GM18505 (cell line): ENCODE data around the gene NUDT3.
"Not testable (repeated sequence)": the region's sequence is repeated elsewhere in the genome, so short reads cannot be mapped to it uniquely, and the experiment has no call there.

Experiments used
- ATAC-seq: cut with Tn5 transposase; IDR thresholded peaks from one replicate; pipeline ENCODE4 v1.9.1; 2021; ENCODE audit not compliant: unreplicated experiment
- POLR2A ChIP-seq: IDR thresholded peaks from 4 replicates; pipeline ENCODE4 v1.6.1; 2011; ENCODE audit warnings: borderline replicate concordance; ENCODE audit not compliant: insufficient read depth, insufficient read length; ENCODE audit errors: extremely low read depth

Gene NUDT3

DNA sequence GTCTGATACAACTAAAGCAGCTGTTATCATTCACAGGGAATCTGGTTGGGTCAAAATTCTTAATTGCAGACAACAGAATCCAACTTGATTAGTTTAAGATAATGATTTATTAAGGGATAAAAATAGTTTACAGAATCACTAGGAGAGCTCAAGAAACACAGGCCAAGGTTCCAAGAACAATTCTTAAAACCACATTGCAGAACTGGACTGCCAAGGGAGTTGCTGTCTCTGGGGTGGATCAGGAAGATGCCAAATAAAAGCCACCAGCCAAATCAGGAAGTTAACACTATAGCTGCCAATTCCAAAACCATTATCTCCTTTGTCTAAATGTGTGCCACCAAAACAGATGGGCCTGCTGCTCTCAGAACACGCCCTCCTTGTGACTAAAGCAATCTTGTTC is 53.7 kb downstream of the NUDT3 start:
- TF ChIP-seq POLR2A, result no peak

DNA sequence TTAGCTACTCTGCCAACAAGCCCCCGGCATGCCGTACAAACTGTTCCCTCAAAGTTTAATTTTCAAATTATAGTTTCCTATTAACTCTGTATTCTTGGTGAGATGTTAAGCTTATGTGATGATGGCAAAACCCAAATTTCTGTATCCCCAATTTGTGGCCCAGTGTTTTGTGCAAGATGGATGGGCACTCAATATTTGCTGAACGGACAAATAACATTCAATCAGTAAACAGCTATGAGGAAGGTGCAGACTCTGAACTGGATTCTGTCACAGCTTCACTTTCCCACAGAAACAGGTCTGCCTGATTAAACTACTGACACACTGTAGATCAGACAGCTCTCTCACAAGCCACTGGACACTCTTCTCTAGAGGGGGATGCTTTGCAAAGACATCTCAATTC is 54.1 kb downstream of the NUDT3 start:
- ATAC-seq, result no peak
- no peak for TF ChIP-seq POLR2A

More for the DNA sequence above, 53.7 kb downstream of the NUDT3 start:
- ATAC-seq, result no peak

DNA sequence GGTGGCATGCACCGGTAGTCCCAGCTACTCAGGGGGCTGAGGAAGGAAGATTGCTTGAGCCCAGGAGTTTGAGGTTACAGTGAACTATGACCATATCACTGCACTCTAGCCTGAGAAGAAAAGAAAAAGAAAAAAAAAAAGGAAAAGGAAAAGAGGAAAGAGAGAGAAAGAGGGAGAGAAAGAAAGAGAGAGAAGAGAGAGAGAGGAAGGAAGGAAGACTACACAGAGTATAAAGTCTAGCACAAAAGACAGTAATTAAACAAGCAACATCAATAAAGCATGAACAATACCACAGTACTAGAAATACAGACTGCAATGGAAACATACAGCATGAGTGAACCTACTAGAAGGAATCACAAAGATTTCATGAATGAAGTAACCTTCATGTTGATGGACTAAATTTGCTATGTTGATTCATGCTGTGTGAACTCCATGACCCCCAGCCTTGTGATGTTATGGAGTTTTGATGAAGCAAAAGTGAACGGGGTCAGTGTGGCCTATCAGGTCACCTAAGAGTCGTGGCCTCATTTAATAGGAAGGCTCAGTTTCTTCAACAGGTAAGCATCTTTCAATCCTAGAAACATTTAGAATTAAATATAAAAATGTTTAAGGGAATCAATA is 57.6 kb downstream of the NUDT3 start:
- no peak for ATAC-seq

DNA sequence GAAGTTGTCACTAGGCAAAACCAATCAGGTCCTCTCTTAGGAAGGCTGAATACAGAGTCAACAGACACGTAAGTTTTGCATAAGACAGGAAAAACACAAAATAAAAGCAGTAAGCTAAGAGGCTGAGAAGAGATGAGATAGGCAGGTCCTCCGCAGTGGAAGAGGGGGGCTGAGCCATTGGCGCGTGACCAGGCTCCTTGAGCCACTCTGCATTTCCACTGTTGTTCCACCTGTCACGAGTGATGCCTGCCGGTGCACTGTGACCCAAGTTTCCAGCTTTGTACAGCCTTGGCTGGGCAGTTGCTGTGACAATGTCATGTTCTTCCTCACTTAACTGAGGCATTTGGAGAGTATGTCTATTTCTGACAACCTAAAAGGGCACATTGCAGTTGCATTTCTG is 58.6 kb downstream of the NUDT3 start:
- no peak for ATAC-seq

More for the DNA sequence above, 57.6 kb downstream of the NUDT3 start:
- TF ChIP-seq POLR2A, result no peak

DNA sequence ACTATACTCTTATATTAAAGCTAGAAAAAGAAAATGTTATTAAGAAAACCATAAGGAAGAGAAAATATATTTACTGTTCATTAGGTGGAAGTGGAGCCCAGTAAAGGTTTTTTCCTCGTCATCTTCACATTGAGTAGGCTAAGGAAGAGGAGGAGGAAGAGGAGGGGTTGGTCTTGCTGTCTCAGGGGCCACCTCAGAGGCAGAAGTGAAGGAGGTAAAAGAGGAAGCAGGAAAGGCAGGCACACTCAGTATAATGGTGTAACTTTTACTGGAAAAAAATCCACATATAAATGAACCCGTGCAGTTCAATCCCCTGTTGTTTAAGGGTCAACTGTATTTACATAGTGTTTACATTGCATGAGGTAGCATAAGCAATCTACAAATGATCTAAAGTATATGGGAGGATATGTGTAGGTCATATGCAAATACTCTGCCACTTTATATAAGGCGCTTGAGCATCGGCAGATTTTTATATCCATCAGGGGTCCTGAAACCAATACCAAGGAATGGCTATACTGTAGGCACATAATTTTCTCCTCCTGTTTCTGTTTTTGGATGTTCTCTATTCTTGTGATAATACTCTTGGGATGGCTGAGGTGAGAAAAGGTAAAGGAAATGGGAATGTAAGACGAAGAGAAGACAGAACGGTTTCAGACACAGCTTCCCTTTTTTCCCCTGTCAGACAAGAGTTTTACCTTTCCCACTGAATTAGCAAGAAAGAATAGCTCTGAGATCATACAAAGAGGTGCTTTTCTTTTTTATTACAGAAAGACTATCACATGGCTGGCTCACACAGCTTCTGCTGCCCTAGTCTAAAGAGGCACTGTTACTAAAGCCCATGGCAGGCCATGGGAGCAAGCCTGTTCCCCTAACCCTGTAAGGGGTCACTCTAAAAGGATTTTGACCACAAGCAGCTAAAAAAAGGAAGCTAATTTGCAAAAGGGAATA is 59.9 kb downstream of the NUDT3 start:
- TF ChIP-seq POLR2A, result no peak
- ATAC-seq, result no peak

More for the DNA sequence above, 58.6 kb downstream of the NUDT3 start:
- TF ChIP-seq POLR2A, result no peak

DNA sequence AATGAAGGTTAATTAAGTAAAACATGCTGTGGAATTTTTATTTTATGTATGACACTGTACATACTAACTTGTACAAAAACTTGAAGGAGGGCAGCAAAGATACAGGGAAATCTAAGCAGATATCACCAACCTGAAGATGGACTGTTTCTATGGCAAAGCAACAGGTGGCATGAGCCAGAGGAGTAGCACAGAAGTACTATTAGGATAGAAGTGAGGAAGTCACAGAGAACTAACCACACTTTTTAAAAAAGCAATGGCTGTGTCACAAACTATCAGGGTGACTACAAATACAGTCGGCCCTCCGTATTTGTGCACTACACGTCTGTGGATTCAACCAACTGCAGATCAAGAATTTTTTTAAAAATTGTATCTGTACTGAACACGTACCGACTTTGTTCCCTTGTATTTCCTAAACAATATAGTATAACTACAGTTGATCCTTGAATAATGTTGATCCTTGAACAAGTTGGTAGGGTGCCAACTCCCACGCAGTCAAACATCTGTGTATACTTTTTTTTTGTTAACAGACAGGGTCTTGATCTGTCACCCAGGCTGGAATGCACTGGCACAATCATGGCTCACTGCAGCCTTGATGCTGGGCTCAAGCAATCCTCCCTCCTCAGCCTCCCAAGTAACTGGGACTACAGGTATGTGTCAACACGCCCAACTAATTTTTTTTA is 61.0 kb downstream of the NUDT3 start:
- no peak for ATAC-seq
- TF ChIP-seq POLR2A, result no peak

DNA sequence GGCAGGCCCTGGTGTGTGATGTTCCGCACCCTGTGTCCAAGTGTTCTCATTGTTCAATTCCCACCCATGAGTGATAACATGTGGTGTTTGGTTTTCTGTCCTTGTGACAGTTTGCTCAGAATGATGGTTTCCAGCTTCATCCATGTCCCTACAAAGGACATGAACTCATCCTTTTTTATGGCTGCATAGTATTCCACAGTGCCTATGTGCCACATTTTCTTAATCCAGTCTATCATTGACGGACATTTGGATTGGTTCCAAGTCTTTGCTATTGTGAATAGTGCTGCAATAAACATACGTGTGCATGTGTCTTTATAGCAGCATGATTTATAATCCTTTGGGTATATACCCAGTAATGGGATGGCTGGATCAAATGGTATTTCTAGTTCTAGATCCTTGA is 62.7 kb downstream of the NUDT3 start:
- not testable (repeated sequence) for ATAC-seq

DNA sequence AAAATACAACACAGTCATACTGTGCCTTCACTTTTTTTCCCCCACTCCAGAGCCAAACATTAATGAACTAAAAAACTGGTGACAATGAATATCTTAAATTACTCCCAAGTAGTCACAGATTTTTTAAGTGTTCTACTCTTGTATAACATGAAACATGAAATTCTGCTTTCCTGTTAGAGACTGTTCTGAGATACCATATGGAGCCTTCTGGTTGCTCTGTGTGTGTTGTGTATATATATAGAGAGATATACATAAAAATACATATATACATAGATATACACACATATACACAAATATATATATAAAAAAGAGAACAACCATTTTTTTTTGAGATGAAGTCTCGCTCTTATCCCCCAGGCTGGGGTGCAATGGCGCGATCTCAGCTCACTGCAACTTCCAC is 63.5 kb downstream of the NUDT3 start:
- no peak for TF ChIP-seq POLR2A
- no peak for ATAC-seq

DNA sequence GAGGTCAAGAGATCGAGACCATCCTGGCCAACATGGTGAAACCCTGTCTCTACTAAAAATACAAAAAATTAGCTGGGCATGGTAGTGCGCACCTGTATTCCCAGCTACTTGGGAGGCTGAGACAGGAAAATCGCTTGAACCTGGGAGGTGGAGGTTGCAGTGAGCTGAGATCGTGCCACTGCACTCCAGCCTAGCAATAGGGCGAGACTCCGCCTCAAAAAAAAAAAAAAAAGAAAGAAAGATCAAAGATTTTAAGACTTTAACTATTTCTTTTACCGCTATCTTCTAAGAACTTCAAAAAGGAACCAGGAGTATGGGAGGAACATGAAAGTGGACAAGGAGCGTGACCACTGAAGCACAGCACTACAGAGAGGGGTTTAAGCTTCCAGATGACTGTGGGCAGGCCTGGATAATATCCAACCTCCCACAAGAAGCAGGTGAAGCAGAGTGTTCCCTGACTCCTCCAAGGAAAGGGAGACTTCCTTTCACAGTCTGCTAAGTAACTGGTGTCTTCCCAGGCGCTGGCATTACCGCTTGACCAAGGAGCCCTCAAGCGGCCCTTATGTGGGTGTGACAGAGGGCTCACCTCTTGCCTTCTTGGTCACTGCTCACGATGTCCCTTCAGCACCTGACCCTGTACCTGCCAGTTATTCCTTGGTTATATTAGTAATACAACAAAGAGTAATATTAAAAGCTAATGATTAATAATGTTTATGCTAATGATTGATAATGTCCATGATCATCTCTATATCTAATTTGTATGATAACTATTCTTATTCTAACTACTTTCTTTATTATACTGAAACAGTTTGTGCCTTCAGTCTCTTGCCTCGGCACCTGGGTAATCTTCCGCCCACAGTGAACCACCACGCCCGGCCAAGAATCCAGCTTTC is 64.9 kb downstream of the NUDT3 start:
- not testable (repeated sequence) for ATAC-seq

DNA sequence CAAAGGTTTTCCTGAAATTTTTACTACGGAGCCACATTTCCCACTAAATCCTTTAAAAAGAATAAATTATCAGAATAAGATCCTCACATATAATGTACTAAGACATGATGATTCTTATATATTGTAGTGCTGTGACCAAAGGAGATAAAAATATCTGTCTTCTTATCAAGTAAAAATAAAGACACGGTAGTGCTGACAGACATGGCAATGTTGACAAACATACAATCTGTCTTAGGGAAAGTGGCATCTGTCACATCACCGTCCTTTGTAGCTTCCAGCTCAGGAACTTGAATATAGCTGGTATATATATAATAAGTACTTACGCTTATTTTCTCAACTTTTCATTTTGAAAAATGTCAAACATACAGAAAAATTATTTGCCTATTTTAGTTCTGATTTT is 66.8 kb downstream of the NUDT3 start:
- no peak for TF ChIP-seq POLR2A
- no peak for ATAC-seq

DNA sequence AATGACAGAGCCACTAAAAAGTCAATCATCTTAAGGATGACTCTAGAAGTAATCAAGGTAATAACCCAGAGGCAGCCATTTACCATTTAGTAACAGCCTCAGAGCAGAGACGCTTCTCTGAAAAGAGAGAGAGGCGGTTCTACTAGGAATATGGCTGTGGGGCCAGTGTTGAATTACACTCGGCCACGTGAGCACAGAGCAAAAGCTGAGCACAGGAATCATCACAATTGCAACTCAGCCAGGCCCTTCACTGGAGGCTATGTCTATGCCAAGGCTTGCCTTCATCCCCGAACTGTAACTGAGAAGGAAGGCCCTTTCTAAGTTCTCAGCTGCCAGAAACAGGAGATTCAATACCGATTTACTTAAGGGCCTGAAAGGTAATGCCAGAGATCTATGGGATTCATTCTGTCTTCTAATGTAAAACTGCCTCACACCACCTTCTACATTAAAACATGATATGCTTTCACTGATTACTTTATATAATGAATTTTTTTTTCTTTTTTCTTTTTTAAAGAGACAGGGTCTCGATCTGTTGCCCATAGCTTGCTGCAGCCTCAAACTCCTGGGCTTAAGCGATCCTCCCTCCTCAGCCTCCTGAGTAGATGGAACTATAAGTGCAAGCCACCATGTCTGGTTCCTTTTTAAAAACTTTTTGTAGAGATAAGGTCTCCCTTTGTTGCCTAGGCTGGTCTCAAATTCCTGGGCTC is 67.6 kb downstream of the NUDT3 start:
- no peak for TF ChIP-seq POLR2A
- ATAC-seq, result no peak

DNA sequence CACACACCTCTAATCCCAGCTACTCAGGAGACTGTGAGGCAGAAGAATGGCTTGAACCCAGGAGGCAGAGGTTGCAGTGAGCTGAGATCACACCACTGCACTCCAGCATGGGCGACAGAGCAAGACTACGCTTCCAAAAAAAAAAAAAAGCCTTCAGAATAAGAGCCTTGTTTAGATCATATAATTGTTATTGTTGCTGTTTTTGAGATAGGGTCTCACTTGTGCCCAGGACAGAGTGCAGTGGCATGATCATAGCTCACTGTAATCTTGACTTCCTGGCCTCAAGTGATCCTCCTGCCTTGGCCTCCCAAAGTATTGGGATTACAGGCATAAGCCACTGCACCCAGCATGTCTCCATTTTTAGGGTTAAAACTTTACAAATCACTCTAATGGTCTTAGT is 68.2 kb downstream of the NUDT3 start:
- ATAC-seq, result not testable (repeated sequence)
